Middle frontal gyrus (tissue), 1 donor: Measurements from ENCODE around the gene PDE8A.
"Not testable (repeated sequence)": the region's sequence is repeated elsewhere in the genome, so short reads cannot be mapped to it uniquely, and the experiment has no call there.

Experiments used
- DNase-seq: peaks from one replicate; pipeline ENCODE4 v3.0.0-alpha.2; 2015; ENCODE audit warnings: low spot score; ENCODE audit errors: extremely low spot score

The PDE8A gene

DNA sequence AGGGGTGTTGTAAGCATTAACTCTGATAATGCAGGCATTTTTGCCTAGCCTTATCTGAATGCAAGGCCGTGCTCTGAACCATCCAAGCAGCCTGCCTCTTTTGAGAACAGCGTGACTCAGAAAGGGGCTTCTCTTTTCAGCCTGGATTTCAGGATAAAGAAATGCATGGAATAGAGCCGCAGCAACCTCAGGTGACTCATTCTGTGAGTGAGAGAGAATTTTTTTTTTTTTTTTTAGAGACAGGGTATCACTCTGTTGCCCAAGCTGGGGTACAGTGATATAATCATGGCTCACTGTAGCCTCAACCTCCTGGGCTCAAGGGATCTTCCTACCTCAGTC is 20.6 kb upstream of the PDE8A start:
- DNase-seq = no peak

DNA sequence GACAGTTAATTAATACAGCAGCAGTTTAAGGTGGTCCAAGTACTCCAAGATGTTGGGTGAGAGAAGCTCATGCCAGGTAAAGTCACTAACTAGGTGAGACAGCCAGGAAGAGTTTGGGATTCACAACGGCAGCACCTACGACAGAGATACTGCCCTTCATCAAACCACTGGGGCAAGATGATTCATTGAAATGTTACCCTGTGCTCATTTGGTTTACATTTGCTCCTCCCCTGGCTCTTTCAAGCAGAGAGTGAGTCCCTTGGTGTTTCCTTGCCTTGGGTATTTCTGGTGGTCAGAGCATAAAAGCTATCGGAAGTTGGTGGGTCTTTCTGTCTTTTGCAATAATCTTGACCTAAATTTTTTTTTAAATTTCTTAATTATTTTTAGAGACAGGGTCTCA is 19.9 kb upstream of the PDE8A start:
- DNase-seq = no peak

DNA sequence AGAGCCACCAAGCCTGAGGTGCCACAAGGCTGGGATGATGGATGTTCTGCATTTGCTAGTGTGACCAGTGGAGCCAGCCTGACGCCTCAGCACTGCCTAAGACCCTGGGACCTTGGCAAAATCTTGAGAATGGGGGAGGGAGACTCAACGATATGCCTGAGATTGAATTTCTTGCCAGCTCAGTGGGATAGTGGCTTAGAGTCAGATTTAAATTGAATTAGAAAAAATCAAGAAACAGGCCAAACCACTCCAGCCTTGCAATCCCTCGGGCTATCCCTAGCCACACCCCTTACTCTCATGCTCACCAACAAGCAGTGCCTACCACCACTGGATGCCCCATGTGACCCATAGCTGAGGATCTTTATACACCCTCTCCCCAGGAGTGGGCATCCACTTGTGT is 18.7 kb upstream of the PDE8A start:
- DNase-seq = no peak

DNA sequence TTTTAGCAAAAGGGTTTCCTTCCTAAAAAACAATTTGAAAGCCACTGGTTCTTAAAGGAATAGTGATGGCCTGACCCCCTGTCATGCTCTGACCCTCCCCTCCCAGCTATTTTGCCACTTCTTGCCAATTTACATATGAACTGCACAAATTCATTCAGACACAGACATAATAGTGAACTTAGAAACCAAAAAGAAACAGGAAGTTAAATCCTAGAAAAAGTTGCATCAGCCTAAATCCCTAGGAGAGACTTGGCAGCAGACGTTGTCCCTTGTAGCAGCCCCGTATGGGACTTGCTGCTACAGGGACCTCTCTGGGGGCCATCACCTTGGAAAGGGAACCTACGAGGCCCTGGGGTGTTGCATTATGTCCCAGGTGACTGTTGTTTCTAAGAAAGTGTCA is 14.3 kb upstream of the PDE8A start:
- DNase-seq = no peak

DNA sequence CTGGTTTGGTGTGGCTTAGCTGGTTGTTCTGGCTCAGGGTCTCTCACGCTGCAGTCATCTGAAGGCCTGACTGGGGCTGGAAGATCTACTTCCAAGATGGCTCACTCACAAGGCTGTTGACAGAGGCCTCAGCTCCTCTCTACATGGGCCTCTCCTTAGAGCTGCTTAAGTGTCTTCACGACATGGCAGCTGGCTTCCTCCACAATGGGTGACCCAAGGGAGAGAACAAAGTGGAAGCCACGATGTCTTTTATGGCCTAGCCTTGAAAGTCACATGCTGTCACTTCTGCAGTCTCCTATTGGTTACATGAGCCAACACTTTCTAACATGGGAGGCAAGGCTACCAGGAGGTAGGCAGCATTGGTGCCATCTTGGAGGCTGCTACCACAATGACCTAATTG is 13.4 kb upstream of the PDE8A start:
- DNase-seq = no peak

DNA sequence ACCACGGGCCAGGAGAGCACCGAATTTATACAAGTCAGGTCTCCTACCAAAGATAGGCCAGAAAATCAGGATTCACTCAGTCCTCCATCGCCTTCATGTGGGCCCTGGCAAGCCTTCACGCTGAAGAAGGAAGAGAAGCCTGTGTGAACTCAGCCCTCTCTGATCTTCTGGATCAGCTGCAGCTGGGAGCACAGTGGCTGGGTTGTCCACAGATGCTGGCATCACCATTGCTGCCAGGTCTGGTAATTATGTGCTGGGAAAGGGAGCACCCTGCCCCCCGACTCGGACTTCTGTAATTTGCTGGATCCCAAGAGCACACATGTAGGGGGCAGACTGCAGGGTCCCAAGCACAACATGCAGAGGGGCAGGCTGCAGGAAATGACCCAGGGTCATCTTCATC is 12.4 kb upstream of the PDE8A start:
- no peak for DNase-seq

DNA sequence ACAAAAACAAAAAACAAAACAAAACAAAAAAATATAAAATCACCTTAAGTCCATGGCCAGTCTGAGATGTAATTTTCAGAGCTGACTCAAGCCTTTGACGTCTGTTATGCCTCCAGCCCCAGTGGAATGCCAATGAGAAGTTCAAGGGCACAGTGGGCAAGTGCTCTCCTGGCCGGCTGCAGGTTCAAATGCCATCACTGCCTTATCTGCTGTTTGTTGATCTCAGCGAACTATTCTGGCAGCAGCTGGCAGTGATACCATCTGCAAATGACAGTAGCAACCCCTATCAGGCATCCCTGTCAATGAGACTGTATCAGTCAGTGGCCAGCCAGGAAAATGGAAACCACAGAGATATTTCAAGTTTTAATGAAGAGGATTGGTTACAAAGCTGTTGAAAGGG is 10.8 kb upstream of the PDE8A start:
- DNase-seq = no peak

- no peak for DNase-seq
These were observed 7.9 kb upstream of the PDE8A start for GRCh38 chr15:84973492-84974460.

GRCh38 chr15:84975871-84976351 is 5.7 kb upstream of the PDE8A start:
- no peak for DNase-seq

DNA sequence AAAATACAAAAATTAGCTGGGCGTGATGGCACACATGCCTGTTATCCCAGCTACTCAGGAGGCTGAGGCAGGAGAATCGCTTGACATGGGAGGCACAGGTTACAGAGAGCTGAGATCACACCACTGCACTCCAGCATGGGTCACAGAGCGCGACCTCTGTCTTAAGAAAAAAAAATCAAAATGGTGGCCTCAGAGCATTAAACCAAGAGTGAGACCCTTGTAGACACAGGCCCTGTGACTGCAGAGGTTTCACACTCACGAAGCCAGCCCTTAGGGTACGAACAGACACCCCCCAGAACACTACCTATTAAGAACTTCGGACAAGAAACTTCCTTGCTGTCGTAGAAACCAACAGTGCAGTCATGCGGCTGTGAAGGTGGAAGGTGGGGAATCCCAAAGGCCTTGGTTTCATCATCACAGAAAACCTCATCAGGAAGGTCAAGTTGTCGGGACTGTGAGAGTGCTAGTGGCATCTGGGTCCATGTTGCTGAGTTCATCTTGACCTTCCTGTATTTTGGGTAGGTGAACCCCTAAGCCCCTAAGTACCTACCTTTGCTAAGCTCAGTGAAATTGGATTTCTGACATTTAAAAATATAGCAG is 4.8 kb upstream of the PDE8A start:
- DNase-seq = no peak

- no peak for DNase-seq
These were observed 2.0 kb upstream of the PDE8A start for GRCh38 chr15:84979651-84980050.

DNA sequence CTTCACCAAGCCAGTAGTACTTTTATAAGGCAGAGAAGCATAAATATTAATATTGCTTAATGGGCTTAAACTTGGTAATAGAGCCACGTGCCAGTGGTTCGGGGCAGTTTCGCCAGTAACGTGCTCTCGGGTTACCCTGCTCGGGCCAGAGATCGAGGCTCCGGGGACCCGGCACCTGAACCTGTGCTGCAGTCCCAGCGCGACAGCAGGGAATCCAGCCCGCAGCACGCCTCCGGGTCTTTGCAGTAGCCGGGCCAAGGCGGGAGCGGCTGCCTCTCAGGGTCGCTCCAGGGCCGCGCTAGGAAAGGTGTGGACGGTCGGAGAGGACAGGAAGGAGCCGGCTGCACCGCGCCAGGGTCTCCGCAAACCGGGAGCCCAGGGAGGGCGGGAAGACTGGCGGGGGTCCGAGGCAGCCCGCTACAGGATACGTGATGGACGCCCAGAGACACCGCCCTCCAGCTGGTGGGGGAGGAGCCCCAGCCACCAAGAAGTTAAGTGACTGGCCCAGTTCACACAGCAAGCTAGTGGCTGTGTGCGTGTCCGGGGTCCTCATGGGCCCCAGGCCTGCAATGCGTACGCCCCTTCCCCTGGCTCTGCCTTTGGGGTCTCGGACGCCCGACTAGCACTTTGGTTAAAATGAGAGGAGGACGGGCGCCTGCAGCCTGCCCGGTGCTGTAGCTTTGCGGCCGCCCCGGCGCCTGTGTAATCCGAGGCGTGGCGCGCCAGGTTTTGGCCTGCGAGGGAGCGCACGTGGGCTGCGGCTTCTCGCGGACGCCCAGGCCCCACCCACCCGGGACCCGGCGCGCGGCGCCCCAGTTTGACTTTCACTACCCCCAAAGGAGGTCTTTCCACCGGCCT is 1.2 kb upstream of the PDE8A start:
- peak; percentile 71 for DNase-seq

- peak; percentile 93 for DNase-seq
These were observed 474 bp upstream of the PDE8A start for GRCh38 chr15:84981054-84981710.

DNA sequence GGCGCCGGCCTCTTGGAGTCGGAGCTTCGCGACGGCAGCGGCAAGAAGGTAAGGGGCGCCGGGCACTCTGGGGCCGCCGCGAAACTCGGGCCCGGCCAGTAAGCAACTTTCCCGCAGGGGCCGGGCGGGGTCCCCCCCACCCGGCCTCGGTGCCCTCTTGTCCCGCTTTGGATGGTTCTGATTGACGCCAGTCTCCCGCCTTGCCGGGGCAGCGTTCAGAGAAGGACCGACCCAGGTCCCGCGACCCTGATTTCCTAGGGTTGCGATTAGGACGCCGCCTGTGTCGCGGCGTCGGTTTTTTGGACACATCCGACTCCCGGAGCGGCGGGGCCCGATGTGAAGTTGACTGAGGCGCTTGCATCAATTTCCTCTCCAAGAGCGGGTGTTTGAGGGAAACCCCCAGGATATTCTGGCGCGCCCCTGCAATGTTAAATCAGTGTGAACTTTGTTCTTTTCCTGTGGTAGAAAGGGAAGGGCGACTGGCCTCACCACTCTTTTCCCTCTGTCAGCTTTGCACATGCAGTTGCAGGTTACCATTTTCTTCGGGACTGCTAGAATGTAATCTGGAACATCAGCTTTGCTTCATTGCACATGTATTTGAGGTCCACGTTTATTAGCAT is 755 bp downstream of the PDE8A start:
- DNase-seq = no peak

DNA sequence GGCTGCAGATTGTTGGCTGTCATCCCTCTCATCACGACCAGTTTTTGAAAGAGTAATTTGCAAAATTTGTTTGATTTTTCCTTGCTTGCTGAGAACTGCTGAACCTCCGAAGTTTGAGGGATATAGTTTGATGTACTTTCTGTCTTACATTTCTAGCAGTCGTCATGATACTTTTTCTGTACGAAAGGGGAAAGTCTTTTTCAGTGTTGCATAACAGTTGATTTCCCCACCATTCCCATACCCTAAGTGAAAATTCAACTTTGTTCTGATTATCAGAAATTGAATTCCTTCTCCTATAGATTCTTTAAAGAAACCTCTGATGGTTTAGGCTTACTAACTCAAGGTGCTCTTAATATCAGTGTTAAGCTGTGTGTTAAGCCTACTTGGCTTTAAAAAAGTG is 1.6 kb downstream of the PDE8A start:
- DNase-seq = no peak

- no peak for DNase-seq
These were observed 2.1 kb downstream of the PDE8A start for GRCh38 chr15:84983711-84984110.

- DNase-seq = no peak
These were observed 3.5 kb downstream of the PDE8A start for GRCh38 chr15:84985158-84985557.

GRCh38 chr15:84987351-84987750 is 5.7 kb downstream of the PDE8A start:
- not testable (repeated sequence) for DNase-seq

DNA sequence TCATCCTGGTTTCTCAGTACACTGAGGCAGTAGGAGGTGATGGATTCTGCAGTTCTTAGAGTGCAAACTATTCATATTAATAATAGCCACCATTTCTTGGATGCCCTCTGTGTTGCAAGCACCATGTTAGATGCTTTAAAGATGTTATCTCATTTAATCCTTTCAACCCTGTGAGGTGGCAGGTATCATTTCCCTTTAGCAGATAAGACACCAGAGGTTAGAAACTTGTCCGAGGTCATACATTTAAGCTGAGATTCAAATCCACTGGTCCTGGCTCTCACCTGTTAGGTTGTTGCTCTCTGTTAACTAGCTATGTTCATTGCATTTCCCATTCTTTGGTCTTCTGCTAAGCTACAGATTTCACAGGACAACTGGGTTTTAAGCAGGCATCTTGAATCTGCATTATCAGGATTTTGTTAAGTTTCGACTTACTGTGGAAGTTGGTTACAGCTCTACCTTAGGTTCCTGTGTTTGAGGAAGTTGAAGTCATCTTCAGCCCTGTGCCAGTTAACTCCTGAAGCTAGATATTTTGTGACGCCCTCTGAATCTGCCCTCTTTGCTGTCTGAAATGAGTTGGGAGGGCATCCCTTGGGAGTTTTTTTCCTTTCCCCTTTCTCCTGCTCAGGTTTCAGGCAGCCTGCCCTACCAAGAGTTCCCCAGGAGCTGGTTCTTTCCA is 6.4 kb downstream of the PDE8A start:
- DNase-seq = no peak

DNA sequence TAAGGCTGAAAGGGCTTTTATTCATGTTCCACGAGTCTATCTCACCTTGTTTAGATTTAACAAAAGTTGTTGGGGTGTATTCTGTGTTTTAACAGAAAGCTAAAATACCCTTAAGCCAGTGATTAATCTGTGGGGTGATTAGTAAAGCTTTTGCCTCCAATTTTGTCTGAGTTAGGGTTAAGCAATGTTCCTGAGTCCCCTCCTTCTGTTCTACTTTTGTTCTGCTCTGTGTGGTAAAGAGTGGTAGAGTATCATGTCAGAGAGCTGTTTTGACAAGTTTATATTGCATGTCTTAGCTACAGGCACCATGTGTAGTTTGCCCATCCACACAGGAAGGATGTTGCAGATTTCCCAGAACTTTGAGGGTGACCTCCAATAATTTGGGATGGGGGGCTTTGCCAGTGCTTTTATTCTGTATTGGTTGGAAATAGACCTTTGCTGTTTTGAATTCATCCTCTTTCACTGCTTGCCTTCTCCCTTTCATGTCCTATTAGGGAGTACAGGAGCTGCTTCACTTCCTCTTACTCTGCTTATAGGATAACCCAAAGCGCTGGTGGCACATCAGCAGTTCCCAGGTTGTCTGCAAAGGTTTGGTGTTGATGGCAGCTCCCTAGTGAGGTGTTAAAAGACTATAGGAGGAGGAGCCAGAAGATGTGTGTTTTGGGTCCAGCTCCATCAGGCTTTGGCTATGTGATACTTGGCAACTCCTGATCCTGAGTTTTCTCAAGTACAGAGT is 7.4 kb downstream of the PDE8A start:
- no peak for DNase-seq
